Lower leg skin (tissue), 3 donors: ENCODE measurements around the gene TRMT11.

Source experiments
- CTCF ChIP-seq, 3 donors: fragments of 450-650 bp; IDR thresholded peaks; one replicate each; pipeline ENCODE4 v1.5.1; 2016; ENCODE audit warnings: antibody characterized with exemption in 3 of 3, mild to moderate bottlenecking in 3 of 3, moderate library complexity in 2 of 3
- POLR2A ChIP-seq, 2 donors: fragments of 450-650 bp; IDR thresholded peaks; one replicate each; pipeline ENCODE4 v1.6.1; 2016 to 2017; ENCODE audit warnings: antibody characterized with exemption in 2 of 2, mild to moderate bottlenecking in 1 of 2, moderate library complexity in 1 of 2

DNA sequence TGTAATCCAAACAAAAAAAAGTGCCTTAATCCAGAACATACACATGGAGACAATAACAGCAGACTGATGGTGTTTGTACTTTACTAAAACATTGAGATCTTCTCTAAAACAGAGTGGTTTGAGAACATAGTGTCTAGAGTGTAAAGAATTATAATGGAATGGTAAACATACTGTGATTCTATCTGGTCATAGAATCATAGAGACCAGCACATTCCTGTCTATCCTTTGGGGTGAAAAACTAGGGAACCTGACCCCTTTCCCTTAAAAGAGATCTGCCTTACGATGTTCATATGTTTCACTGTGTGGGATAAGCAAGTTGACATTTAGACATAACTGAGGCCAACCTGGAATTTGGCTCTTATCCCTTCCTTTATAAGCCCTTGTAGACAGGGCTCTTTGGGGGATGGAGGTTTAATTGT, 55.7 kb downstream of the TRMT11 start:
- no peak for TF ChIP-seq CTCF (IDR thresholded peaks at IDR 0.05)
- TF ChIP-seq POLR2A (IDR thresholded peaks at IDR 0.05): no peak
